Measurements from ENCODE around the gene CELF6.
A peak's percentile ranks its signal among the peaks of the same experiment; 100 is the strongest.
"Not testable (repeated sequence)": the region's sequence is repeated elsewhere in the genome, so short reads cannot be mapped to it uniquely, and the experiment has no call there.

CELF6 gene

DNA sequence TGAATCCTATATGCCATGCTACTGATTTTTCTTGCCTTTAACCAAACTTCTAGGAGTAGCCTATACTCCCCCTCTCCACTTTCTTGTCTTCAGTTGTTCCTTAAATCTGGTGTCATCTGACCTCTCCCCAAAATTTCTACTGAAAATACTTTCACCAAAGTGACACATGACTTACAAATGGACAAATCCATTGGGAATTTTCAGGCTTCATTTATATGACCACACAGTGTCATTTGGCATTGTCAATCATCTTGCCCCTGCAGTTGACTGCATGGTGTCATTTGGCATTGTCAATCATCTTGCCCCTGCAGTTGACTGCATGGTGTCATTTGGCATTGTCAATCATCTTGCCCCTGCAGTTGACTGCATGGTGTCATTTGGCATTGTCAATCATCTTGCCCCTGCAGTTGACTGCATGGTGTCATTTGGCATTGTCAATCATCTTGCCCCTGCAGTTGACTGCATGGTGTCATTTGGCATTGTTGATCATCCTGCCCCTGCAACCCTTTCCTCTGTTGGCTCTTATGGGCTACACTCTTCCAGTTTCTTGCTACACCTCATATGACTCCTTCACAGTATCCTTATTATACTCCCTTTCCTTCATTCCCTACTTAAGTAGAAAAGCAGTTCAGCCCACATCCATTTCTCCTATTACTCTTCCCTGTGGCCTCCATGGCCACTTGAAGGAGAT lies 44.2 kb downstream of the CELF6 start:
- not testable (repeated sequence) for H3K4me3 ChIP-seq (ENCODE audit: low read depth in 1 of 2, low read length in 2 of 2); H3K27ac ChIP-seq (ENCODE audit: low read depth, low read length); H3K36me3 ChIP-seq (ENCODE audit: control insufficient read depth in 1 of 2, insufficient read depth in 2 of 2, low read length in 2 of 2)

GRCh38 chr15:72272997-72273352 lies 47.0 kb downstream of the CELF6 start:
- Histone ChIP-seq H3K9me3 (ENCODE audit: control insufficient read depth in 1 of 2, low read length in 2 of 2) (no peaks in the 10 kb centered on the region), H3K27me3 (ENCODE audit: control insufficient read depth in 1 of 2, insufficient read depth in 2 of 2, low read length in 2 of 2) (no peaks in the 10 kb centered on the region), H3K36me3 (ENCODE audit: control insufficient read depth in 1 of 2, insufficient read depth in 2 of 2, low read length in 2 of 2) (no peaks in the 10 kb centered on the region), H3K4me1 (ENCODE audit: control insufficient read depth in 1 of 2, insufficient read depth in 2 of 2, low read length in 2 of 2) (peaks cover 5 to 21% of the 10 kb centered on the region in 2 donors), H3K9ac (ENCODE audit: low read depth in 1 of 2, low read length in 2 of 2) (peak overlapping the region; percentile 6 to 45), H3K27ac (ENCODE audit: low read depth, low read length) (no peak overlapping the region), H3K4me3 (ENCODE audit: low read depth in 1 of 2, low read length in 2 of 2) (peak overlapping the region; percentile 57 to 72)

More for the DNA sequence above, 44.2 kb downstream of the CELF6 start:
- H3K27me3 ChIP-seq (ENCODE audit: control insufficient read depth in 1 of 2, insufficient read depth in 2 of 2, low read length in 2 of 2); H3K9ac ChIP-seq (ENCODE audit: low read depth in 1 of 2, low read length in 2 of 2); H3K9me3 ChIP-seq (ENCODE audit: control insufficient read depth in 1 of 2, low read length in 2 of 2): not testable (repeated sequence)
- H3K4me1 ChIP-seq (ENCODE audit: control insufficient read depth in 1 of 2, insufficient read depth in 2 of 2, low read length in 2 of 2) = peaks cover 5 to 17% of the 10 kb centered on the region in 2 donors

DNA sequence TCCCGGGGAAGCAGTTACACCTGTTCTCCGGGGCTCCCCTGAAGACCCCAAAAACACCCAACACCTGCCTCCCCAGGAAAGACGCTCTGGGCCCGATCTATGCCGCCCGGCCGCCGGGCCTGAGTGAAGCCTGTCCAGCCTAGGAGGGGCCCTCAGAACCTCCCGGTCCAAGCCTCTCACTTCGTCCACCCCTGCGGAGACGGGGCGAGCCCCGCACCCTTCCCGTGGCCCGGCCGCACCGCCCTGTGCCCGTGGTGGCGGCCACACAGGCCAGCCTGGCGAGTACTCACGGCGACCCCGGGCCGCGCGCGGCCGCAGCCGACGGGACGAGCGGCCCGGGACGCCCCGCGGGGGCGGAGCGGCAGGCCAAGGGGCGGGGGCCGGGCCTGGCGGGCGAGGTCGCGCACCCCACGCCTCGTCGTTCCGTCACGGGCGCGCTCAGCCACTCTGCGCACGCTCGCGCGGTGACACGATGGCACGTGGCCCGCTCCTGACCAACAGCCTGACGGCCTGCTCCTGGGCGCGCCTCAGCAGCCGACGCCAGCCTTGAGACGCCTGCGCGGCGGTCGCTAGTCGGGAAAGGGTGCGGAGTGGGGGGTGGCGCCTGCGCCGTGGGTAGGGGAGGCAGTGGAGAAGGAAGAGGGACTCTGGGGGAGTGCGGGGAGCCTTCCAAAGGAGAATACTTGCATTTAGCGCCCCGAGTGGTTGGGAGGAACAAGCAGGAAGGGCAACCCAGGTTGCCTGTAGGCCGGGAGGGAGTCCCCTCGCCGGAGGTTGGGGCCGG lies 47.6 kb downstream of the CELF6 start, which contains the start of gene PARP6:
TSS of gene PARP6 (minus strand) at position 342 of the 784 bp plus-strand sequence. CDS start 5,077 bp downstream, outside the sequence.
- peaks cover 5 to 21% of the 10 kb centered on the region in 2 donors for H3K4me1 ChIP-seq (ENCODE audit: control insufficient read depth in 1 of 2, insufficient read depth in 2 of 2, low read length in 2 of 2)
- H3K9ac ChIP-seq (ENCODE audit: low read depth in 1 of 2, low read length in 2 of 2) = peak within 1 kb of the TSS; percentile 56 to 96
- peak within 1 kb of the TSS; percentile 51 for H3K27ac ChIP-seq (ENCODE audit: low read depth, low read length)
- H3K9me3 ChIP-seq (ENCODE audit: control insufficient read depth in 1 of 2, low read length in 2 of 2) = no peaks in the 10 kb centered on the region
- peaks cover 1 to 2% of the 10 kb centered on the region in 2 donors for H3K36me3 ChIP-seq (ENCODE audit: control insufficient read depth in 1 of 2, insufficient read depth in 2 of 2, low read length in 2 of 2)
- peak within 1 kb of the TSS; percentile 83 to 84 for H3K4me3 ChIP-seq (ENCODE audit: low read depth in 1 of 2, low read length in 2 of 2)
- H3K27me3 ChIP-seq (ENCODE audit: control insufficient read depth in 1 of 2, insufficient read depth in 2 of 2, low read length in 2 of 2) = no peaks in the 10 kb centered on the region

- Histone ChIP-seq H3K9ac (ENCODE audit: low read depth in 1 of 2, low read length in 2 of 2) (peak overlapping the region; percentile 56 to 96), H3K27me3 (ENCODE audit: control insufficient read depth in 1 of 2, insufficient read depth in 2 of 2, low read length in 2 of 2) (no peaks in the 10 kb centered on the region), H3K9me3 (ENCODE audit: control insufficient read depth in 1 of 2, low read length in 2 of 2) (no peaks in the 10 kb centered on the region), H3K27ac (ENCODE audit: low read depth, low read length) (peak overlapping the region; percentile 51), H3K4me3 (ENCODE audit: low read depth in 1 of 2, low read length in 2 of 2) (peak overlapping the region; percentile 83 to 84), H3K36me3 (ENCODE audit: control insufficient read depth in 1 of 2, insufficient read depth in 2 of 2, low read length in 2 of 2) (peaks cover 4 to 7% of the 10 kb centered on the region in 2 donors), H3K4me1 (ENCODE audit: control insufficient read depth in 1 of 2, insufficient read depth in 2 of 2, low read length in 2 of 2) (peaks cover 5 to 21% of the 10 kb centered on the region in 2 donors)
These were observed 48.1 kb downstream of the CELF6 start for GRCh38 chr15:72271895-72272212.

- no peaks in the 10 kb centered on the region for H3K27me3 ChIP-seq (ENCODE audit: control insufficient read depth in 1 of 2, insufficient read depth in 2 of 2, low read length in 2 of 2)
- H3K36me3 ChIP-seq (ENCODE audit: control insufficient read depth in 1 of 2, insufficient read depth in 2 of 2, low read length in 2 of 2) = peaks cover 11 to 14% of the 10 kb centered on the region in 2 donors
- H3K9me3 ChIP-seq (ENCODE audit: control insufficient read depth in 1 of 2, low read length in 2 of 2) = no peaks in the 10 kb centered on the region
- peaks cover 5 to 21% of the 10 kb centered on the region in 2 donors for H3K4me1 ChIP-seq (ENCODE audit: control insufficient read depth in 1 of 2, insufficient read depth in 2 of 2, low read length in 2 of 2)
- H3K27ac ChIP-seq (ENCODE audit: low read depth, low read length) = no peak overlapping the region
- peak overlapping the region in 1 of 2 donors; percentile 84 for H3K4me3 ChIP-seq (ENCODE audit: low read depth in 1 of 2, low read length in 2 of 2)
- peak overlapping the region in 1 of 2 donors; percentile 96 for H3K9ac ChIP-seq (ENCODE audit: low read depth in 1 of 2, low read length in 2 of 2)
These were observed 48.7 kb downstream of the CELF6 start for GRCh38 chr15:72271221-72271620.

GRCh38 chr15:72269739-72270138 lies 50.2 kb downstream of the CELF6 start:
- no peaks in the 10 kb centered on the region for H3K9me3 ChIP-seq (ENCODE audit: control insufficient read depth in 1 of 2, low read length in 2 of 2)
- peaks cover 5 to 21% of the 10 kb centered on the region in 2 donors for H3K4me1 ChIP-seq (ENCODE audit: control insufficient read depth in 1 of 2, insufficient read depth in 2 of 2, low read length in 2 of 2)
- no peak overlapping the region for H3K4me3 ChIP-seq (ENCODE audit: low read depth in 1 of 2, low read length in 2 of 2)
- H3K27ac ChIP-seq (ENCODE audit: low read depth, low read length) = no peak overlapping the region
- H3K27me3 ChIP-seq (ENCODE audit: control insufficient read depth in 1 of 2, insufficient read depth in 2 of 2, low read length in 2 of 2) = no peaks in the 10 kb centered on the region
- H3K36me3 ChIP-seq (ENCODE audit: control insufficient read depth in 1 of 2, insufficient read depth in 2 of 2, low read length in 2 of 2) = peaks cover 24 to 29% of the 10 kb centered on the region in 2 donors
- H3K9ac ChIP-seq (ENCODE audit: low read depth in 1 of 2, low read length in 2 of 2) = no peak overlapping the region

DNA sequence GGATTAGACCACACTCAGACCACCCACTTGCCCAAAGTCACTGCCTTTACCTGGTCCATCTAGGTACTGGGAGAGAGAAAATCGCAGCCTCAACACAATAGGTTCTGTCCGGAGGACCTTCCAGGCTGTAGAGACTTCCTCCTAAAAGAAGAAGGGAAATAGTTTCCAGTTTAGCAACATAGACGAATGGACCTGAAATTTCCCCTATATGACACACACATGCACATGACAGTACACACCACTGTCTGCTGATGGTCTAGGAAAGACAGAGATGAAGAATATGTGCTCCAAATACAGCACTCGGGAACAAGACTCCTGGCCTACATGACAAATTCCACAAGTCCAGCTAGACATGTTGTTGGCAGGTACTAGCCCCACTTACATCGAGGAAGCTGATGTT lies 54.9 kb downstream of the CELF6 start:
- no peaks in the 10 kb centered on the region for H3K27me3 ChIP-seq (ENCODE audit: control insufficient read depth in 1 of 2, insufficient read depth in 2 of 2, low read length in 2 of 2)
- H3K27ac ChIP-seq (ENCODE audit: low read depth, low read length) = no peak overlapping the region
- H3K9me3 ChIP-seq (ENCODE audit: control insufficient read depth in 1 of 2, low read length in 2 of 2) = no peaks in the 10 kb centered on the region
- peaks cover 67 to 74% of the 10 kb centered on the region in 2 donors for H3K36me3 ChIP-seq (ENCODE audit: control insufficient read depth in 1 of 2, insufficient read depth in 2 of 2, low read length in 2 of 2)
- no peak overlapping the region for H3K4me3 ChIP-seq (ENCODE audit: low read depth in 1 of 2, low read length in 2 of 2)
- H3K4me1 ChIP-seq (ENCODE audit: control insufficient read depth in 1 of 2, insufficient read depth in 2 of 2, low read length in 2 of 2) = no peaks in the 10 kb centered on the region
- H3K9ac ChIP-seq (ENCODE audit: low read depth in 1 of 2, low read length in 2 of 2) = no peak overlapping the region

GRCh38 chr15:72252663-72253299 lies 67.2 kb downstream of the CELF6 start:
- H3K9me3 ChIP-seq (ENCODE audit: control insufficient read depth in 1 of 2, low read length in 2 of 2) = no peaks in the 10 kb centered on the region
- no peaks in the 10 kb centered on the region for H3K4me1 ChIP-seq (ENCODE audit: control insufficient read depth in 1 of 2, insufficient read depth in 2 of 2, low read length in 2 of 2)
- no peak overlapping the region for H3K9ac ChIP-seq (ENCODE audit: low read depth in 1 of 2, low read length in 2 of 2)
- peaks cover 33 to 80% of the 10 kb centered on the region in 2 donors for H3K36me3 ChIP-seq (ENCODE audit: control insufficient read depth in 1 of 2, insufficient read depth in 2 of 2, low read length in 2 of 2)
- no peak overlapping the region for H3K4me3 ChIP-seq (ENCODE audit: low read depth in 1 of 2, low read length in 2 of 2)
- no peak overlapping the region for H3K27ac ChIP-seq (ENCODE audit: low read depth, low read length)
- H3K27me3 ChIP-seq (ENCODE audit: control insufficient read depth in 1 of 2, insufficient read depth in 2 of 2, low read length in 2 of 2) = no peaks in the 10 kb centered on the region

- no peaks in the 10 kb centered on the region for H3K9me3 ChIP-seq (ENCODE audit: control insufficient read depth in 1 of 2, low read length in 2 of 2)
- H3K4me3 ChIP-seq (ENCODE audit: low read depth in 1 of 2, low read length in 2 of 2) = no peak overlapping the region
- H3K36me3 ChIP-seq (ENCODE audit: control insufficient read depth in 1 of 2, insufficient read depth in 2 of 2, low read length in 2 of 2) = peaks cover 16 to 56% of the 10 kb centered on the region in 2 donors
- H3K4me1 ChIP-seq (ENCODE audit: control insufficient read depth in 1 of 2, insufficient read depth in 2 of 2, low read length in 2 of 2) = no peaks in the 10 kb centered on the region
- H3K27ac ChIP-seq (ENCODE audit: low read depth, low read length) = no peak overlapping the region
- H3K27me3 ChIP-seq (ENCODE audit: control insufficient read depth in 1 of 2, insufficient read depth in 2 of 2, low read length in 2 of 2) = no peaks in the 10 kb centered on the region
- no peak overlapping the region for H3K9ac ChIP-seq (ENCODE audit: low read depth in 1 of 2, low read length in 2 of 2)
These were observed 70.7 kb downstream of the CELF6 start for GRCh38 chr15:72249142-72249810.

Measured in duodenal mucosa (tissue), 2 donors.